WTC11 (cell line): ENCODE measurements around the gene AGBL5. TPM values are rescaled to one million over a fixed set of nuclear protein-coding genes. Genes with fewer than 3 reads are reported as not detected.

Source experiments
- ATAC-seq: fragments of 200-7000 bp; cut with Tn5 transposase; 2 replicates; pipeline ENCODE4 v1.10.0; 2021; ENCODE audit warnings: mild to moderate bottlenecking, moderate library complexity
- CTCF ChIA-PET: fragments of 300-600 bp; sonication (Branson Sonifier 250); formaldehyde crosslinking; loops from one replicate; lab custom pipeline; 2021; ENCODE audit warnings: antibody characterized with exemption; lab: Charles Lee
- POLR2A ChIA-PET: fragments of 350-600 bp; sonication (Branson Sonifier 250); formaldehyde crosslinking; loops from one replicate; lab custom pipeline; 2021; ENCODE audit warnings: antibody characterized with exemption; lab: Charles Lee
- DNase-seq: peaks from one replicate; pipeline ENCODE4 v3.0.0; 2021; ENCODE audit warnings: low spot score
- H3K27ac Mint-ChIP-seq: 2 replicates; pipeline ENCODE4 v1.8.0; 2021; ENCODE audit warnings: mixed read lengths
- H3K27me3 Mint-ChIP-seq: 2 replicates; pipeline ENCODE4 v1.8.0; 2021; ENCODE audit warnings: low read depth, mild to moderate bottlenecking, moderate library complexity, mixed read lengths
- H3K36me3 Mint-ChIP-seq: 2 replicates; pipeline ENCODE4 v1.8.0; 2021; ENCODE audit warnings: mixed read lengths
- H3K4me1 Mint-ChIP-seq: 2 replicates; pipeline ENCODE4 v1.8.0; 2022; ENCODE audit warnings: mixed read lengths
- H3K4me3 Mint-ChIP-seq: 2 replicates; pipeline ENCODE4 v1.8.0; 2021; ENCODE audit warnings: mild to moderate bottlenecking, moderate library complexity, mixed read lengths
- H3K9me3 Mint-ChIP-seq: 2 replicates; pipeline ENCODE4 v1.8.0; 2021; ENCODE audit warnings: mixed read lengths
- CBFB ChIP-seq: sonication (generic); formaldehyde crosslinking; IDR thresholded peaks from 2 replicates; pipeline ENCODE4 v1.8.1; 2022; ENCODE audit warnings: mild to moderate bottlenecking, low read depth, missing genetic modification reagents
- CDX4 ChIP-seq: fragments of 250-450 bp; sonication (Bioruptor Pico); IDR thresholded peaks from 2 replicates; pipeline ENCODE4 v1.9.0; 2021; ENCODE audit warnings: moderate library complexity, mild to moderate bottlenecking, inconsistent platforms, borderline replicate concordance
- ELF4 ChIP-seq: sonication (generic); formaldehyde crosslinking; IDR thresholded peaks from 2 replicates; pipeline ENCODE4 v1.8.1; 2022; ENCODE audit warnings: low read depth, mild to moderate bottlenecking, moderate library complexity, missing genetic modification reagents
- EMX1 ChIP-seq: fragments of 250-450 bp; sonication (Bioruptor Pico); IDR thresholded peaks from 2 replicates; pipeline ENCODE4 v1.8.0; 2021; ENCODE audit warnings: mild to moderate bottlenecking
- GABPB1 ChIP-seq: sonication (generic); formaldehyde crosslinking; IDR thresholded peaks from 2 replicates; pipeline ENCODE4 v1.8.1; 2023; ENCODE audit warnings: mild to moderate bottlenecking, missing genetic modification reagents
- HMGA2 ChIP-seq: fragments of 250-450 bp; sonication (Bioruptor Pico); IDR thresholded peaks from 2 replicates; pipeline ENCODE4 v1.4.0; 2021; ENCODE audit warnings: mild to moderate bottlenecking, moderate library complexity
- JAZF1 ChIP-seq: fragments of 250-450 bp; sonication (Bioruptor Pico); IDR thresholded peaks from 2 replicates; pipeline ENCODE4 v1.9.0; 2021; ENCODE audit warnings: moderate library complexity, mild to moderate bottlenecking, inconsistent platforms
- MLX ChIP-seq: sonication (generic); formaldehyde crosslinking; IDR thresholded peaks from 2 replicates; pipeline ENCODE4 v1.8.1; 2023; ENCODE audit warnings: mild to moderate bottlenecking, missing genetic modification reagents, moderate library complexity
- NFYB ChIP-seq: sonication (generic); formaldehyde crosslinking; conservative IDR thresholded peaks from 2 replicates; pipeline ENCODE4 v1.8.0; 2022; ENCODE audit warnings: low read depth, missing genetic modification reagents
- RORB ChIP-seq: fragments of 250-450 bp; sonication (Bioruptor Pico); IDR thresholded peaks from 2 replicates; pipeline ENCODE4 v1.9.0; 2021; ENCODE audit warnings: mild to moderate bottlenecking
- SMAD4 ChIP-seq: sonication (generic); formaldehyde crosslinking; IDR thresholded peaks from 2 replicates; pipeline ENCODE4 v1.8.0; 2022; ENCODE audit warnings: mild to moderate bottlenecking, missing genetic modification reagents
- SOX15 ChIP-seq: fragments of 250-450 bp; sonication (Bioruptor Pico); IDR thresholded peaks from 2 replicates; pipeline ENCODE4 v1.9.0; 2021; ENCODE audit warnings: mild to moderate bottlenecking
- TCF7 ChIP-seq: sonication (generic); formaldehyde crosslinking; IDR thresholded peaks from 2 replicates; pipeline ENCODE4 v1.8.0; 2022; ENCODE audit warnings: mild to moderate bottlenecking, low read depth, missing genetic modification reagents, moderate library complexity
- ZNF121 ChIP-seq: sonication (generic); formaldehyde crosslinking; IDR thresholded peaks from 2 replicates; pipeline ENCODE4 v1.8.0; 2023; ENCODE audit warnings: missing genetic modification reagents
- ZNF317 ChIP-seq: sonication (generic); formaldehyde crosslinking; IDR thresholded peaks from 2 replicates; pipeline ENCODE4 v1.8.1; 2023; ENCODE audit warnings: low read depth, mild to moderate bottlenecking, moderate library complexity, missing genetic modification reagents, borderline replicate concordance
- ZNF423 ChIP-seq: fragments of 250-450 bp; sonication (Bioruptor Pico); IDR thresholded peaks from 2 replicates; pipeline ENCODE4 v2.1.2; 2022; ENCODE audit warnings: mild to moderate bottlenecking, moderate library complexity
- ZNF532 ChIP-seq: fragments of 250-450 bp; sonication (Bioruptor Pico); IDR thresholded peaks from 2 replicates; pipeline ENCODE4 v1.9.0; 2021; ENCODE audit warnings: mild to moderate bottlenecking, borderline replicate concordance
- ZSCAN18 ChIP-seq: fragments of 250-450 bp; sonication (Bioruptor Pico); IDR thresholded peaks from 2 replicates; pipeline ENCODE4 v2.1.2; 2022; ENCODE audit warnings: mild to moderate bottlenecking, moderate library complexity
- total RNA-seq: library from RNA; stranded (reverse); gene quantifications from 3 replicates; pipeline ENCODE4 v1.2.3, GENCODE V29; 2021
- TF ChIP-seq, protein P1 (sequence below): sonication (generic); formaldehyde crosslinking; IDR thresholded peaks from 2 replicates; pipeline ENCODE4 v1.8.1; 2022; ENCODE audit warnings: mild to moderate bottlenecking, moderate library complexity, missing genetic modification reagents
- TF ChIP-seq, protein P2 (sequence below): sonication (generic); formaldehyde crosslinking; IDR thresholded peaks from 2 replicates; pipeline ENCODE4 v1.8.1; 2022; ENCODE audit warnings: low read depth, mild to moderate bottlenecking, moderate library complexity, missing genetic modification reagents, borderline replicate concordance
- TF ChIP-seq, protein P3 (sequence below): sonication (generic); formaldehyde crosslinking; IDR thresholded peaks from 2 replicates; pipeline ENCODE4 v1.8.0; 2023; ENCODE audit warnings: mild to moderate bottlenecking, missing genetic modification reagents
- TF ChIP-seq, protein P4 (sequence below): sonication (generic); formaldehyde crosslinking; IDR thresholded peaks from 2 replicates; pipeline ENCODE4 v1.8.1; 2023; ENCODE audit warnings: mild to moderate bottlenecking, missing genetic modification reagents, moderate library complexity

The AGBL5 gene
- total RNA-seq, 1 experiment from 2014 or later, result 43.0 TPM

DNA sequence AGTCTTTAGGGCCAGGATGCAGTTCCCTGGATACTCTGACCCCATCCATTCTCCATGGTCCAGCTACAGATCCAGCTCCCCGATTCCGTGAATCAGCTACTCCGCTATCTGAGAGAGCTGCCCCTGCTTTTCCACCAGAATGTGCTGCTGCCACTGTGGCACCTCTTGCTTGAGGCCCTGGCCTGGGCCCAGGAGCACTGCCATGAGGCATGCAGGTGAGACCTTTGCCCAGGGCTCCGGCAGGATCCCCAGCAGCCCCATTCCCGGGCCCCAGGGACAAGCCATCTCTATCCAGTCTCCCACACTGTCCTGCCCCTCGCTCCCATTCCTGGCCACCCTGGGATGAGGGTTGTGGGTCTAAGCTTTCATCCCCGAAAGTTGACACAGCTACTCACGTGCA is 11.2 kb upstream of the AGBL5 start (continued):
- no peak for TF ChIP-seq ZNF532
- no peak for TF ChIP-seq SOX15 (CRISPR knock-in tag)
- no peak for TF ChIP-seq NFYB (CRISPR knock-in tag)
- TF ChIP-seq EMX1 (CRISPR knock-in tag), result no peak
- no peak for TF ChIP-seq HMGA2 (CRISPR knock-in tag)

DNA sequence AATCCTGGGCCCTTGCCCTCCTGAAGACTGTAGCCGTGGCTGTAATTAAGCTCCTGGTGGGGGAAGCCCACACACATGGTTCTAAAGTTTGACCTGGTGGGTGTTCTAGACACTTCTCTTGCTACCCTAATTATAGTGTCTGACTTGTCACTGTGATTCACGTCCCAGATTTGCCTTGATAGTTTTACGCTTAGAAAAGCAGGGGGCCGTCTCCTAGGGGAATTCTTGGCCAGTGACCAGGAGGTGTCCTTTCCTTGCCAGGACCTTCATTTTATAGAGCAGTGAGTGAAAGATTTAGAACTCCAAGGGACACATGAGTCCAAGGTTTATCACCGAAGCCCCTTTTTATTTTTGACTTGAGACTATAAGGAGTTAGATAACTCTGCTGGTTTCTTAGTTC is 9.7 kb upstream of the AGBL5 start:
- no peaks in the 10 kb centered on the region for H3K4me1 Mint-ChIP-seq
- no peak for TF ChIP-seq TCF7 (CRISPR knock-in tag)
- TF ChIP-seq, protein P1, sequence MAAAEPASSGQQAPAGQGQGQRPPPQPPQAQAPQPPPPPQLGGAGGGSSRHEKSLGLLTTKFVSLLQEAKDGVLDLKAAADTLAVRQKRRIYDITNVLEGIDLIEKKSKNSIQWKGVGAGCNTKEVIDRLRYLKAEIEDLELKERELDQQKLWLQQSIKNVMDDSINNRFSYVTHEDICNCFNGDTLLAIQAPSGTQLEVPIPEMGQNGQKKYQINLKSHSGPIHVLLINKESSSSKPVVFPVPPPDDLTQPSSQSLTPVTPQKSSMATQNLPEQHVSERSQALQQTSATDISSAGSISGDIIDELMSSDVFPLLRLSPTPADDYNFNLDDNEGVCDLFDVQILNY (CRISPR knock-in tag), result no peak
- TF ChIP-seq CBFB (CRISPR knock-in tag), result no peak
- no peak for TF ChIP-seq ZNF317 (CRISPR knock-in tag)
- no peak for TF ChIP-seq SOX15 (CRISPR knock-in tag)
- TF ChIP-seq, protein P2, sequence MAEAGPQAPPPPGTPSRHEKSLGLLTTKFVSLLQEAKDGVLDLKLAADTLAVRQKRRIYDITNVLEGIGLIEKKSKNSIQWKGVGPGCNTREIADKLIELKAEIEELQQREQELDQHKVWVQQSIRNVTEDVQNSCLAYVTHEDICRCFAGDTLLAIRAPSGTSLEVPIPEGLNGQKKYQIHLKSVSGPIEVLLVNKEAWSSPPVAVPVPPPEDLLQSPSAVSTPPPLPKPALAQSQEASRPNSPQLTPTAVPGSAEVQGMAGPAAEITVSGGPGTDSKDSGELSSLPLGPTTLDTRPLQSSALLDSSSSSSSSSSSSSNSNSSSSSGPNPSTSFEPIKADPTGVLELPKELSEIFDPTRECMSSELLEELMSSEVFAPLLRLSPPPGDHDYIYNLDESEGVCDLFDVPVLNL (CRISPR knock-in tag), result no peak
- TF ChIP-seq HMGA2 (CRISPR knock-in tag), result no peak
- TF ChIP-seq MLX (CRISPR knock-in tag), result no peak
- TF ChIP-seq GABPB1 (CRISPR knock-in tag), result no peak
- no peak for TF ChIP-seq ZNF121 (CRISPR knock-in tag)
- TF ChIP-seq, protein P3, sequence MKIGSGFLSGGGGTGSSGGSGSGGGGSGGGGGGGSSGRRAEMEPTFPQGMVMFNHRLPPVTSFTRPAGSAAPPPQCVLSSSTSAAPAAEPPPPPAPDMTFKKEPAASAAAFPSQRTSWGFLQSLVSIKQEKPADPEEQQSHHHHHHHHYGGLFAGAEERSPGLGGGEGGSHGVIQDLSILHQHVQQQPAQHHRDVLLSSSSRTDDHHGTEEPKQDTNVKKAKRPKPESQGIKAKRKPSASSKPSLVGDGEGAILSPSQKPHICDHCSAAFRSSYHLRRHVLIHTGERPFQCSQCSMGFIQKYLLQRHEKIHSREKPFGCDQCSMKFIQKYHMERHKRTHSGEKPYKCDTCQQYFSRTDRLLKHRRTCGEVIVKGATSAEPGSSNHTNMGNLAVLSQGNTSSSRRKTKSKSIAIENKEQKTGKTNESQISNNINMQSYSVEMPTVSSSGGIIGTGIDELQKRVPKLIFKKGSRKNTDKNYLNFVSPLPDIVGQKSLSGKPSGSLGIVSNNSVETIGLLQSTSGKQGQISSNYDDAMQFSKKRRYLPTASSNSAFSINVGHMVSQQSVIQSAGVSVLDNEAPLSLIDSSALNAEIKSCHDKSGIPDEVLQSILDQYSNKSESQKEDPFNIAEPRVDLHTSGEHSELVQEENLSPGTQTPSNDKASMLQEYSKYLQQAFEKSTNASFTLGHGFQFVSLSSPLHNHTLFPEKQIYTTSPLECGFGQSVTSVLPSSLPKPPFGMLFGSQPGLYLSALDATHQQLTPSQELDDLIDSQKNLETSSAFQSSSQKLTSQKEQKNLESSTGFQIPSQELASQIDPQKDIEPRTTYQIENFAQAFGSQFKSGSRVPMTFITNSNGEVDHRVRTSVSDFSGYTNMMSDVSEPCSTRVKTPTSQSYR (CRISPR knock-in tag), result no peak
- no peak for TF ChIP-seq ZNF423
- TF ChIP-seq JAZF1, result no peak
- TF ChIP-seq RORB (CRISPR knock-in tag), result no peak
- TF ChIP-seq SMAD4 (CRISPR knock-in tag), result no peak
- TF ChIP-seq, protein P4, sequence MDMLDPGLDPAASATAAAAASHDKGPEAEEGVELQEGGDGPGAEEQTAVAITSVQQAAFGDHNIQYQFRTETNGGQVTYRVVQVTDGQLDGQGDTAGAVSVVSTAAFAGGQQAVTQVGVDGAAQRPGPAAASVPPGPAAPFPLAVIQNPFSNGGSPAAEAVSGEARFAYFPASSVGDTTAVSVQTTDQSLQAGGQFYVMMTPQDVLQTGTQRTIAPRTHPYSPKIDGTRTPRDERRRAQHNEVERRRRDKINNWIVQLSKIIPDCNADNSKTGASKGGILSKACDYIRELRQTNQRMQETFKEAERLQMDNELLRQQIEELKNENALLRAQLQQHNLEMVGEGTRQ (CRISPR knock-in tag), result no peak
- TF ChIP-seq ZSCAN18 (CRISPR knock-in tag), result no peak
- TF ChIP-seq ELF4 (CRISPR knock-in tag), result no peak
- no peak for TF ChIP-seq CDX4 (CRISPR knock-in tag)
- H3K27me3 Mint-ChIP-seq, result no peaks in the 10 kb centered on the region
- H3K9me3 Mint-ChIP-seq, result no peaks in the 10 kb centered on the region
- peaks cover 32% of the 10 kb centered on the region for H3K36me3 Mint-ChIP-seq
- ATAC-seq, result no peak
- ChIA-PET CTCF (interaction anchor here (1.3 to 2.6 kb wide), 2 partner anchors 17 to 80 kb away, joined by 3 to 14 read pairs; no protein-coding TSS in a partner anchor), POLR2A (no interaction called here)
- DNase-seq, result no peak
- no peak overlapping the region for H3K4me3 Mint-ChIP-seq
- H3K27ac Mint-ChIP-seq, result no peak overlapping the region
